Endothelial cell of umbilical vein (primary cell): ENCODE measurements around the gene ETNK2. TPM values are rescaled to one million over a fixed set of nuclear protein-coding genes. Genes with fewer than 3 reads are reported as not detected.

ENCODE experiments used
- BruUV-seq: library from RNA; stranded (reverse); fragments of 400-500 nt; replicated peaks from 2 replicates; lab custom pipeline; 2021; lab: Mats Ljungman, UMichigan
- CTCF ChIA-PET: fragments of 300-600, 350-600 bp; sonication (Branson Sonifier 250); formaldehyde crosslinking; loops from one replicate; lab custom pipeline; 2021; ENCODE audit warnings: antibody characterized with exemption, inconsistent platforms; lab: Charles Lee
- POLR2A ChIA-PET: fragments of 300-600, 350-600 bp; sonication (Branson Sonifier 250); formaldehyde crosslinking; loops from one replicate; lab custom pipeline; 2021; ENCODE audit warnings: antibody characterized with exemption, inconsistent platforms; lab: Charles Lee
- DNase-seq: peaks from one replicate; pipeline ENCODE4 v3.0.0-alpha.2; 2011; ENCODE audit warnings: low read depth, low spot score
- FAIRE-seq: peaks from 2 replicates; lab custom pipeline; 2011; peaks lifted over from hg19 to GRCh38; lab: Jason Lieb, UNC
- H2AFZ ChIP-seq: 2 replicates; pipeline ENCODE4 v1.6.0; 2012; ENCODE audit warnings: low read depth, low read length, control low read depth, inconsistent platforms
- H3K27ac ChIP-seq: 2 replicates; pipeline ENCODE4 v1.5.1; 2011; ENCODE audit warnings: low read depth, mild to moderate bottlenecking, control low read depth, low read length, moderate library complexity; ENCODE audit not compliant: insufficient read depth
- H3K27me3 ChIP-seq, 2 experiments: 2 replicates each; pipeline versions ENCODE4 v1.6.0 to v1.6.1; 2011; ENCODE audit warnings: low read length in 2 of 2, mixed read lengths in 1 of 2; ENCODE audit not compliant: control insufficient read depth in 2 of 2, insufficient read depth in 2 of 2
- H3K36me3 ChIP-seq, 2 experiments: 2 replicates in 1 of 2; 3 replicates in 1 of 2; pipeline ENCODE4 v1.5.1; 2011; ENCODE audit warnings: low read length in 2 of 2, mild to moderate bottlenecking in 1 of 2, moderate library complexity in 1 of 2; ENCODE audit not compliant: control insufficient read depth in 2 of 2, insufficient read depth in 2 of 2; ENCODE audit errors: extremely low read depth in 1 of 2
- H3K4me1 ChIP-seq: 3 replicates; pipeline ENCODE4 v1.5.1; 2011; ENCODE audit warnings: mild to moderate bottlenecking, low read length; ENCODE audit not compliant: control insufficient read depth, insufficient read depth; ENCODE audit errors: extremely low read depth
- H3K4me2 ChIP-seq: 2 replicates; pipeline ENCODE4 v1.6.1; 2011; ENCODE audit warnings: low read length, control low read depth, mixed read lengths; ENCODE audit not compliant: insufficient read depth
- H3K4me3 ChIP-seq, 3 experiments: fragments of 200-600 bp in 1 of 3; sonication (generic), shearing (Covaris generic) in 1 of 3; replicated peaks in 1 of 3; 2 replicates each; pipeline ENCODE4 v1.5.1; 2011 to 2016; ENCODE audit warnings: control low read depth in 3 of 3, low read length in 3 of 3, mild to moderate bottlenecking in 2 of 3, inconsistent platforms in 1 of 3, low read depth in 1 of 3, moderate library complexity in 1 of 3; ENCODE audit not compliant: insufficient read depth in 1 of 3
- H3K79me2 ChIP-seq: 2 replicates; pipeline ENCODE4 v1.6.0; 2012; ENCODE audit warnings: low read length, inconsistent platforms; ENCODE audit not compliant: control insufficient read depth, insufficient read depth
- H3K9ac ChIP-seq: replicated peaks from 2 replicates; pipeline ENCODE3; 2011; ENCODE audit warnings: low read length, control low read depth; ENCODE audit not compliant: insufficient read depth; ENCODE audit errors: extremely low read depth
- H3K9me1 ChIP-seq: replicated peaks from 3 replicates; pipeline ENCODE4 v1.6.0; 2011; ENCODE audit warnings: mild to moderate bottlenecking, low read length; ENCODE audit not compliant: control insufficient read depth, insufficient read depth; ENCODE audit errors: extremely low read depth
- H3K9me3 ChIP-seq: replicated peaks from 2 replicates; pipeline ENCODE4 v1.5.1; 2012; ENCODE audit warnings: low read length, inconsistent platforms; ENCODE audit not compliant: control insufficient read depth, insufficient read depth
- H4K20me1 ChIP-seq: replicated peaks from 2 replicates; pipeline ENCODE3; 2011; ENCODE audit warnings: mild to moderate bottlenecking, low read length; ENCODE audit not compliant: control insufficient read depth, insufficient read depth; ENCODE audit errors: extremely low read depth
- CTCF ChIP-seq, 2 donors: IDR thresholded peaks; 1 replicate in 1 of 2; 2 replicates in 1 of 2; pipeline ENCODE4 v1.5.1; 2011; ENCODE audit warnings: low read length in 2 of 2, mild to moderate bottlenecking in 2 of 2, moderate library complexity in 2 of 2, control low read depth in 1 of 2, inconsistent platforms in 1 of 2, low read depth in 1 of 2; ENCODE audit not compliant: insufficient read depth in 1 of 2; ENCODE audit errors: extremely low read depth in 1 of 2
- EZH2 ChIP-seq: IDR thresholded peaks from 2 replicates; pipeline ENCODE4 v1.6.1; 2012; ENCODE audit warnings: borderline replicate concordance, low read depth, mild to moderate bottlenecking, moderate library complexity, low read length, inconsistent platforms; ENCODE audit not compliant: severe bottlenecking
- FOS ChIP-seq: IDR thresholded peaks from 2 replicates; pipeline ENCODE4 v1.6.1; 2011; ENCODE audit warnings: mild to moderate bottlenecking, low read length, moderate library complexity, borderline replicate concordance; ENCODE audit not compliant: insufficient read depth
- GATA2 ChIP-seq: IDR thresholded peaks from 2 replicates; pipeline ENCODE4 v1.7.0; 2011; ENCODE audit warnings: low read depth, mild to moderate bottlenecking, moderate library complexity, mixed read lengths, low read length; ENCODE audit not compliant: insufficient read length, insufficient read depth
- JUN ChIP-seq: IDR thresholded peaks from 2 replicates; pipeline ENCODE4 v1.6.1; 2011; ENCODE audit warnings: borderline replicate concordance, low read depth; ENCODE audit not compliant: insufficient read length, insufficient read depth
- MAX ChIP-seq: IDR thresholded peaks from 2 replicates; pipeline ENCODE4 v1.6.1; 2011; ENCODE audit not compliant: insufficient read depth, insufficient read length
- MYC ChIP-seq: IDR thresholded peaks from one replicate; pipeline ENCODE4 v1.6.1; 2011; ENCODE audit warnings: mild to moderate bottlenecking, low read depth, low read length
- POLR2A ChIP-seq: IDR thresholded peaks from 2 replicates; pipeline ENCODE4 v1.6.1; 2012; ENCODE audit warnings: low read depth, mild to moderate bottlenecking, control low read depth, low read length
- dilution Hi-C: fragments of 300-500 bp; cut with MboI; formaldehyde crosslinking; loops from one replicate; pipeline ENCODE4 v1.15.0; 2019; ENCODE audit warnings: low sequenced_read_pairs; ENCODE audit not compliant: extremely low pct_ligation_motif_present
- intact Hi-C: fragments of 100-400 bp; cut with micrococcal nuclease; formaldehyde crosslinking; loops from one replicate; pipeline ENCODE4 v1.10.0; 2022
- polyA plus RNA-seq, 4 experiments: library from polyadenylated mRNA; depleted of rRNA in 3 of 4; stranded (reverse) in 3 of 4; unstranded in 1 of 4; fragments of >200 nt; gene quantifications; 2 replicates each; pipeline versions ENCODE4 v1.2.1 to v1.2.3, GENCODE V29; 2011 to 2012; ENCODE audit warnings: missing spikeins in 1 of 4
- total RNA-seq: library from RNA; stranded (reverse); gene quantifications from 2 replicates; pipeline ENCODE4 v1.2.3, GENCODE V29; 2021

The ETNK2 gene
- total and polyA plus RNA-seq, 2 donors (not counting 3 experiments of a cell fraction or from before 2014, with no cell fraction given) = 13.5 to 27.5 TPM

- BruUV-seq = no TSS peak
- H3K36me3 ChIP-seq = no peaks in the 10 kb centered on the region
- dilution Hi-C loops = no loop called here
- no peaks in the 10 kb centered on the region for H3K27me3 ChIP-seq
- FAIRE-seq (no peak), DNase-seq (no peak)
- TF ChIP-seq JUN (no peak), FOS (no peak), POLR2A (no peak), GATA2 (no peak), CTCF (IDR thresholded peaks at IDR 0.05; ENCODE audit: extremely low read depth in 1 of 2, insufficient read depth in 1 of 2, low read depth in 1 of 2, low read length in 2 of 2) (no peak), MYC (no peak), EZH2 (no peak), MAX (no peak)
- peaks cover 23% of the 10 kb centered on the region for H3K4me1 ChIP-seq
- H3K4me3 ChIP-seq = no peak overlapping the region
- H3K9me3 ChIP-seq = no peaks in the 10 kb centered on the region
- no peak overlapping the region for H3K4me2 ChIP-seq
- POLR2A ChIA-PET = no interaction called here
- no peak overlapping the region for H3K9ac ChIP-seq
- CTCF ChIA-PET = interaction anchor here (1.3 to 1.5 kb wide), 3 partner anchors 9 to 222 kb away, joined by 4 to 6 read pairs (median 6); no protein-coding TSS in a partner anchor
- no peaks in the 10 kb centered on the region for H4K20me1 ChIP-seq
- intact Hi-C loops = no loop called here
- no peak overlapping the region for H2AFZ ChIP-seq
- H3K9me1 ChIP-seq = no peaks in the 10 kb centered on the region
- H3K79me2 ChIP-seq = peaks cover 22% of the 10 kb centered on the region
- H3K27ac ChIP-seq = no peak overlapping the region
Observed at GRCh38 chr1:204093421-204093717, 58.5 kb downstream of the ETNK2 start.
